GM18499 (cell line): Measurements from ENCODE around the gene CACNG8.
"Not testable (repeated sequence)": the region's sequence is repeated elsewhere in the genome, so short reads cannot be mapped to it uniquely, and the experiment has no call there.

Source experiments
- ATAC-seq: cut with Tn5 transposase; IDR thresholded peaks from one replicate; pipeline ENCODE4 v1.9.1; 2021; ENCODE audit warnings: moderate number of reproducible peaks; ENCODE audit not compliant: insufficient read depth, unreplicated experiment

CACNG8 gene

DNA sequence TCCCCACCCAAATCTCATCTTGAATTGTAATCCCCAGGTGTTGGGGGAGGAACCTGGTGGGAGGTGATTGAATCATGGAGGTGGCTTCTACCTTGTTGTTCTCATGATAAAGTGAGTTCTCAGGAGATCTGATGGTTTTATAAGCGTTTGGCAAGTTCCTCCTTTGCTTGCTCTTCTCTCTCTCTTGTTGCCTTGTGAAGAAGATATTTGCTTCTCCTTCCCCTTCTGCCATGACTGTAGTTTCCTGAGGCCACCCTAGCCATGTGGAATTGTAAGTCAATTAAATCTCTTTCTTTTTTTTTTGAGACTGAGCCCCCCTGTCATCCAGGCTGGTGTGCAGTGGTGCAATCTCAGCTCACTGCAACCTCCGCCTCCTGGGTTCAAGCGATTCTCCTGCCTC is 66.6 kb downstream of the CACNG8 start:
- ATAC-seq, result no peak

DNA sequence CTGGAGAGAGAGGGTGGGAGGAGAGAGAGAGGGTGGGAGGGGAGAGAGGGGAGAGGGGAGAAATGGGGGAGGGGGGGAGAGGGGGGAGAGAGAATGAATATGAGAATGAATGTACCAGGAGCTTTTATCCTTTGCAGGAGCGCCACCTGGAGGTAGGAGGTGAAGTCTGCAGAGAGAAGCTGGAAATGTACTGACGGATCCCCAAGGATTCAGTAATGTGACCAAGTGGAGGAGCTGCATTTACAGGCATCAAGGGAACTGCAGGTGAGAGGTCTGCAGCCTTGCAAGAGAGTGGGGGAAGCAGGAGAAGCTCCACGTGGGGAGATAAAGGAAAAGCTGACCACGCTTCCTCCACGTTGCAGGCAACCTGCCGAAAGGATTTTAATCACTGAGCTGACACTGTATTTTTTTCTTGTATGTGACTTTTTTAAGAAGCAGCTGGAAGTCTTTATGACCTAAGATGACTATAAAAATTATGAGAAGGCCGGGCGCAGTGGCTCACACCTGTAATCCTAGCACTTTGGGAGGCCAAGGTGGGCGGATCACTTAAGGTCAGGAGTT is 67.3 kb downstream of the CACNG8 start:
- ATAC-seq, result no peak

DNA sequence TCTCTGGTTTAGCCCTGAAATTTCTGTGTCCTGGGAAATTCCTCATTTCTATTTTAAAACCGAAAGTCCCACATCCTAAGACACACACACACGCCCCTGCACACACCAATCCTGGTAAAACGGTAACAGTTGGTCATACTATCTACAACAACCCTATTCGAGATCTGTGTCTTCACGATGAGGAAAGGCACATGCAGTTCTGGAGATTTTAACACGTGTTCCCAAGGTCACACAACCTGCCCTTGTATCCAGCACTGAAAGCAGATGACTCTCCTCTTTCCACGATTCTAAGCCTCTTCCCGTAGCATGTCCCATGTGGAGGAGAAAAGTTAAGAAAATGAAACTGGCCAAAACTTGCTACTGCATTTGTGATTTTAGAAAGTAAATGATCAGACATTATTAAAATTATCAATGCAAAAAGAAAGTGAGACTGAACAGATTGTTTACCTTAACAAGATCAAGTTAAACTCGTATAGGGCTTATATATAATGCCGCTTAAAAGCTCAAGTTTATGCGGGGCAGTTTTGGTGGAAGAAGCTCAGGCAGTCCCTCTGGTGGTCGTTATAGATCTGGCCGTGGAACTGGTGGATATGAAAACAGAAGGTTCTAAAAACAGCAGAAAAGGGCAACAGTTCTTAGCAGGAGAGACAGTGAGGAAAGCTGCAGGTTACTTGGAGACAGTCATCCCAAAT is 68.3 kb downstream of the CACNG8 start:
- ATAC-seq, result no peak

DNA sequence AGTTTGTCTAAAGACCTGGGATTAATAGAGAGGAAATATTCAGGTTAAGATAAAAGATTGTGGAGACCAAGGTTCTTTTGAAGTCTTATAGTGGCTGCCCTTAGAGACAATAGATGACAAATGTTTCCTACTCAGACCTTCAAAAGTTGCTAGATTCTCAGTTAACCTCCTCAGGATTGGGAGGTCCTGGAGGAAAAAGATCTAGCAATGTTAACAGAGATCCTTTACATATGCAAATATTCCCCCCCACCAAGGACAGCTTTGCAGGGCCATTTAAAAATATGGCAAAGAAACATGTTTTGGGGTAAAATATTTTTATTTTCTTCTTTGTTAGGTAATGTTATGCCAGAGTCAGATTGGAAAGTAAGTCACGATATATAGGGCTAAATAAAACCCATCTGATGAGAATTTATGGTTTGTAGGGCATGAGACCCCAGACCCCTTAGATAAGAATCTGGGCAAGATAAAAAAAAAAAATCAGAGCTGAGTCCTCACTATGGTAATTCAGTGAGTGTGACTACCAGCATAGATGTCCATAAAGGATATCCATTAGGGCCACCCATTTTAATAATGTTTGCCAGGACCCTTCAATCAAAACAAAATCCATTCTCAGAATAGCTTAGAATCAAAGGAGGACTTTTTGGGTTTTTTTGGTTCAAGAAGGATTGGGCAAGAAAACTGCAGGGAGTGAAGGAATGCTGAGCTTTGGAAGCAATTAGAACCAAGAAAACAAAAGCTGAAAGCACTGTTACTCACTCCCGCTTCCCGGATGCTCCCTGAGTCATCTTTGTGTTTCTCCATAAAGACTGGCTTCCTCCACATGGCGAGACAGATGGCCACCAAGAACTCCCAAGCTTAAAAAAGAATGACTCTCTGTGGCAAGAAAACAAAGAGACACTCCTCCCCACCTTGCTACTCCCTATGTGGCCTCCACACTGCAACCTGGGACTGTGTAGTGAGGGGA is 72.8 kb downstream of the CACNG8 start:
- no peak for ATAC-seq

DNA sequence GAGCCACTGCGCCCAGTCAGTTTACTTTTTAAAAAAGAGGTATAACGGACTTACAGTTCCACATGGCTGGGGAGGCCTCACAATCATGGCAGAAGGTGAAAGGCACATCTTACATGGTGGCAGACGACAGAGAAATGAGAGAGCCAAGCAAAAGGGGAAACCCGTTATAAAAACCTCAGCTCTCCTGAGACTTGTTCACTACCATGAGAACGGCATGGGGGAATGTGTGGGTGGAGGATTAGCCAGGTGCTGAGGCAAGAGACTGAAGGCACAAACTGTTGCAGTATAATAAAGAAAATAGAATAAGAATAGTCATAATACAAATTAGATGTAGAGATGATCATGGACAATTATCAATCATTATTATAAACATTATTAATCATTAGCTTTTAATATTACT is 73.8 kb downstream of the CACNG8 start:
- not testable (repeated sequence) for ATAC-seq
